IPS-15b (cell line): ENCODE measurements around the gene DCAF4.

Experiments
- H3K27me3 ChIP-seq: one replicate; pipeline ENCODE4 v1.6.1; 2013; ENCODE audit warnings: low read length; ENCODE audit not compliant: control insufficient read depth, insufficient read depth
- H3K36me3 ChIP-seq: one replicate; pipeline ENCODE4 v1.6.1; 2013; ENCODE audit warnings: low read length; ENCODE audit not compliant: control insufficient read depth, insufficient read depth
- H3K4me1 ChIP-seq: one replicate; pipeline ENCODE4 v1.6.1; 2013; ENCODE audit warnings: mild to moderate bottlenecking, low read length; ENCODE audit not compliant: control insufficient read depth, insufficient read depth
- H3K4me3 ChIP-seq: one replicate; pipeline ENCODE4 v1.5.1; 2013; ENCODE audit warnings: low read depth, low read length
- H3K9ac ChIP-seq: one replicate; pipeline ENCODE4 v1.6.1; 2013; ENCODE audit warnings: low read depth, mild to moderate bottlenecking, low read length
- H3K9me3 ChIP-seq: one replicate; pipeline ENCODE4 v1.6.1; 2013; ENCODE audit warnings: mild to moderate bottlenecking, low read length; ENCODE audit not compliant: control insufficient read depth, insufficient read depth

Gene DCAF4

DNA sequence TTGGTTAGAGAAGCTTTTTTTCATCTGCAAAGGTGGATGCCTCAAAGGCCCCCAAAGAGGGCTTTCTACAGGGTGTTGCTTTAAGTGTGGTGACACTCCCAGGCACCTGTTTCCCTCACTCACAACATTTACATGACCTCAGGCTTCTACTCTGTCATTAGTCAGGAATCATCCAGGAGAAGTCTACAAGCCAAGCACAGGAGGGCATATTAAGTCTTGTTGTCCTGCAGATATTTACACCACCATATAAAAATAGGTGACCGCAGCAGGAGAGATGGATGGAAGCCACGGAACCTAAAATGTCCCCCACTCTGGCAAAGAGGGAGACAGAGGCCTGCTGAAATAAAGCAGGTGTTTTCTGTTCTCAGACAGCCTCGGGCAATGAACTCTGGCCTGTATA, 24.9 kb upstream of the DCAF4 start:
- H3K27me3 ChIP-seq = peaks cover 23% of the 10 kb centered on the region
- H3K9ac ChIP-seq = no peak overlapping the region

GRCh38 chr14:72902801-72903530, 23.3 kb upstream of the DCAF4 start:
- H3K27me3 ChIP-seq = peaks cover 12% of the 10 kb centered on the region

More for the DNA sequence above, 24.9 kb upstream of the DCAF4 start:
- no peaks in the 10 kb centered on the region for H3K9me3 ChIP-seq
- no peaks in the 10 kb centered on the region for H3K36me3 ChIP-seq
- H3K4me3 ChIP-seq = no peak overlapping the region
- peaks cover 2% of the 10 kb centered on the region for H3K4me1 ChIP-seq

DNA sequence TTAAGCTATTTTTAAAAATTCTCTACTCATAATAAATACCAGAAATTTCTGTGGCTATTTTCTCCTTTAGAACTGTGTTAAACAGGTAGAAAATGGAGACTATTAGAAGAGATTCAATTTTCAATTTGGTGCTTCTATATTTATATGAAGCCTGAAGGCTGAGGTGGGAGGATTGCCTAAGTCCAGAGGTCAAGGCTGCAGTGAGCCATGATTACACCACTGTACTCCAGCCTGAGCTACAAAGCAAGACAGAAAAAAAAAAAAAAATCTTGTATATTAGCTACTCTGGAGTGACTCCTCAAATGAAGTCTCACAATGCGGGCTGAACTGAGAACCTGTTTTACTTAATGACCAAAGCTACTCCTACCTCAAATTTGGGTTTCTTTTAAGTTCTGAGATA, 22.5 kb upstream of the DCAF4 start:
- no peaks in the 10 kb centered on the region for H3K9me3 ChIP-seq
- H3K27me3 ChIP-seq = peaks cover 7% of the 10 kb centered on the region
- H3K9ac ChIP-seq = no peak overlapping the region
- peaks cover 17% of the 10 kb centered on the region for H3K4me1 ChIP-seq
- H3K36me3 ChIP-seq = no peaks in the 10 kb centered on the region
- no peak overlapping the region for H3K4me3 ChIP-seq

More at GRCh38 chr14:72902801-72903530, 23.3 kb upstream of the DCAF4 start:
- Histone ChIP-seq H3K4me3 (no peak overlapping the region), H3K4me1 (peaks cover 10% of the 10 kb centered on the region), H3K36me3 (no peaks in the 10 kb centered on the region), H3K9ac (no peak overlapping the region), H3K9me3 (no peaks in the 10 kb centered on the region)

DNA sequence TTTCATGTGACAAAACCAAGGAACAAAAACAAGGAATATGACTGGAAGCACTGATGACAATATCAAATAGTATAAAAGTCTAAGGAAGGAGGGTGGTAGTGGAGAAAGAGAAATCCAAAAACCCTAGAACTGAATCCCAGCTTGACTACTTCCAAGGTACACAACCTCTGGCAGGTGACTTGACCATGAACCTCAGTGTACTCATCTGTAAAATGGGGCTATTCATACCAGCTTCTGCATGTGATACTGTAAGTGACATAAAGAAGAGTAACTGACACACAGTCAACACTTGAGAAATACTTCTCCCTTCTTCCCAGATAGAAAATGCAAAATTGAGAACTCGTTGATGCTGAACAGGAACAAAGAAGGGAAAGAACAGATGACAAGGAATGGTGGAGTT, 22.0 kb upstream of the DCAF4 start:
- Histone ChIP-seq H3K4me1 (peaks cover 21% of the 10 kb centered on the region), H3K9ac (no peak overlapping the region), H3K4me3 (no peak overlapping the region), H3K9me3 (no peaks in the 10 kb centered on the region), H3K27me3 (peaks cover 6% of the 10 kb centered on the region), H3K36me3 (no peaks in the 10 kb centered on the region)

DNA sequence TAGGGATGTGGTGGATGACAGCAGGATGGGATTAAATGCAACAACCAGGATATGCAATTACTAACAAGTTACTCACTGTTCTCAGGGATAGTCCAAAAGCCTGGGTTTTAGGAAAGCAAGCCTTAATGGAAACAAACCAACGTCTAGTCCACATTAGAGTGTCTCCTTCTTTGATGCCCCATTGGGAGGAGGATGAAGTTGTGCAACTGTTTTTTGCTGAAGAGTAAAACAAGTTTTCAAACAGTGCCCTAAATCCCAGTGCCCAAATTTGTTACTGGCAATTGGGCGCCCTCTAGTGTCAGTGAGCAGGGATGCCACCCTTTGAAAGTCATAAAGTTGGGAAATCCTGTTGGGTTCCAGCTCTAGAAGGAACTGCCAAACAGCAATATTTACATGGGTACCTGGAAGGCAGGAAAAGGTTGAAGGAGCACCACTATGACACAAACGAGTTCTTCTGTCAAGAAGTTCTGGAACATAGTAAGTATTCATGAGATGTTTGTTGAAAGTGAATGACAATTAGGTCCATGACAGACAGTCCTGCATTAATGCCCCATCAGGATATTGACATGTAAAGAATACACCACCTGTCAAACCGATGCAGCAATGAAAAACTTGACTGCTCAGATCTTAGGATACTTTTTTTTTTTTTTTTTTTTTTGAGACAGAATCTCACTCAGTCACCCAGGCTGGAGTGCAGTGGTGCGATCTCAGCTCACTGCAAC, 21.3 kb upstream of the DCAF4 start:
- Histone ChIP-seq H3K36me3 (no peaks in the 10 kb centered on the region), H3K4me3 (no peak overlapping the region), H3K9me3 (no peaks in the 10 kb centered on the region), H3K9ac (no peak overlapping the region), H3K4me1 (peaks cover 21% of the 10 kb centered on the region), H3K27me3 (peaks cover 2% of the 10 kb centered on the region)

GRCh38 chr14:72906316-72906715, 19.9 kb upstream of the DCAF4 start:
- Histone ChIP-seq H3K4me1 (peaks cover 21% of the 10 kb centered on the region), H3K9ac (no peak overlapping the region), H3K36me3 (no peaks in the 10 kb centered on the region), H3K4me3 (no peak overlapping the region), H3K27me3 (no peaks in the 10 kb centered on the region), H3K9me3 (no peaks in the 10 kb centered on the region)

DNA sequence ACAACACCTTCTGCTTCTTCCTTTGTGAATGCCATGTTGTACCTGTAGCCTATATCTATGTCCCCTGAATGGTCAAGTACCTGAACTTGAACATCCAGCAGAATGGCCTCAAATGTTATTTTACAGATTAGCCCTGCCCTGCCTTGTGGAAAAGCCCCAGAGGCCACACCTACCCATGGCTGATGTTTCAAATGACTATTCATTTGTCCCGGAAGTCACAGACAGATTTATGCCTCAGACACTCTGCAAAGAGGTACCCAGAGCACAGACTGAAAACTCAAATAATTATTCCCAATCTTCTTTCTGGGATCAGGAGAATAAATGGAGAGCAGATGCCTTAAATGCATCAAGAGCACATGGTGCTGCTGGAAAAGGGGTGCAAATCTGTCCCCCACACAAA, 19.4 kb upstream of the DCAF4 start:
- no peak overlapping the region for H3K4me3 ChIP-seq

GRCh38 chr14:72907886-72908285, 18.4 kb upstream of the DCAF4 start:
- no peaks in the 10 kb centered on the region for H3K36me3 ChIP-seq
- no peaks in the 10 kb centered on the region for H3K9me3 ChIP-seq
- H3K4me3 ChIP-seq = peak overlapping the region; percentile 27
- no peaks in the 10 kb centered on the region for H3K27me3 ChIP-seq
- H3K4me1 ChIP-seq = peaks cover 21% of the 10 kb centered on the region
- no peak overlapping the region for H3K9ac ChIP-seq

More for the DNA sequence above, 19.4 kb upstream of the DCAF4 start:
- H3K4me1 ChIP-seq = peaks cover 21% of the 10 kb centered on the region
- H3K36me3 ChIP-seq = no peaks in the 10 kb centered on the region
- H3K27me3 ChIP-seq = no peaks in the 10 kb centered on the region
- H3K9me3 ChIP-seq = no peaks in the 10 kb centered on the region
- H3K9ac ChIP-seq = peak overlapping the region; percentile 17

- Histone ChIP-seq H3K4me1 (peaks cover 21% of the 10 kb centered on the region), H3K36me3 (no peaks in the 10 kb centered on the region), H3K27me3 (no peaks in the 10 kb centered on the region), H3K9ac (no peak overlapping the region), H3K9me3 (no peaks in the 10 kb centered on the region), H3K4me3 (no peak overlapping the region)
Measured at GRCh38 chr14:72909163-72909562, 17.1 kb upstream of the DCAF4 start.

GRCh38 chr14:72913809-72914208, 12.5 kb upstream of the DCAF4 start:
- Histone ChIP-seq H3K9me3 (no peaks in the 10 kb centered on the region), H3K27me3 (no peaks in the 10 kb centered on the region), H3K4me3 (no peak overlapping the region), H3K9ac (no peak overlapping the region), H3K36me3 (no peaks in the 10 kb centered on the region), H3K4me1 (peaks cover 3% of the 10 kb centered on the region)

DNA sequence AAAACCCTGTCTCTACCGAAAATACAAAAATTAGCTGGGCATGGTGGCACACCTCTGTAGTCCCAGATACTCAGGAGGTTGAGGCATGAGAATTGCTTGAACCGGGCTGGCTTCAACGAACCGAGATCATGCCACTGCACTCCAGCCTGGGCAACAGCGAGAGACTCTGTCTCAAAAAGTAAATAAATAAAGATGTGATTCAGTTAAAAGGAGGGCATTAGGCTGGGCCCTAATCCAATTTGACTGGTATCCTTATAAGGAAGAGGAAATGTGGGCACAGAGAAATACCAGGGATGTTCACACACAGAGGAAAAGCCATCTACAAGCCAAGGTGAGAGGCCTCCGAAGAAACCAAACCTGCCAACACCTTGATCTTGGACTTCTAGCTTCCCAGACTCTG, 10.1 kb upstream of the DCAF4 start:
- Histone ChIP-seq H3K27me3 (no peaks in the 10 kb centered on the region), H3K4me1 (no peaks in the 10 kb centered on the region)

More for the DNA sequence above, 10.1 kb upstream of the DCAF4 start:
- H3K36me3 ChIP-seq = no peaks in the 10 kb centered on the region
- no peak overlapping the region for H3K4me3 ChIP-seq
- no peaks in the 10 kb centered on the region for H3K9me3 ChIP-seq
- H3K9ac ChIP-seq = no peak overlapping the region
